ENCODE data around the gene PRKG1. TPM values are rescaled to one million over a fixed set of nuclear protein-coding genes. Genes with fewer than 3 reads are reported as not detected.

The PRKG1 gene
- total and polyA plus RNA-seq, 2 of the 4 experiments (the other 2 are of a cell fraction), result 3.5 to 18.3 TPM

- no peak overlapping the region for H4K5ac ChIP-seq (ENCODE audit: low read depth, low read length)
- dilution Hi-C loops (cut with HindIII; ENCODE audit: low sequenced_read_pairs, unreplicated experiment) (no loop called here), intact Hi-C loops (cut with micrococcal nuclease) (no loop called here), in situ Hi-C loops (cut with MboI; ENCODE audit: low sequenced_read_pairs) (no loop called here)
- no peak for ATAC-seq (ENCODE audit: low read depth)
- H3K18ac ChIP-seq (ENCODE audit: low read depth, low read length), result no peak overlapping the region
- no peak overlapping the region for H3K56ac ChIP-seq (ENCODE audit: extremely low read depth, insufficient read depth, low read length)
- no peak overlapping the region for H2BK5ac ChIP-seq (ENCODE audit: low read depth, low read length, poor library complexity, severe bottlenecking)
- no peak overlapping the region for H2BK15ac ChIP-seq (ENCODE audit: low read depth, low read length)
- H4K8ac ChIP-seq (ENCODE audit: low read depth in 2 of 2, low read length in 2 of 2), result no peak overlapping the region
- H3K9me3 ChIP-seq (ENCODE audit: control insufficient read depth, insufficient read depth, low read length), result no peaks in the 10 kb centered on the region
- no peak overlapping the region for H3K4ac ChIP-seq (ENCODE audit: low read depth, low read length)
- ChIA-PET CTCF (no interaction called here), POLR2A (ENCODE audit: unreplicated experiment) (no interaction called here)
- H2AK9ac ChIP-seq (replicated peaks; ENCODE audit: low read depth, low read length, poor library complexity), result no peak overlapping the region
- H4K20me1 ChIP-seq (ENCODE audit: insufficient read depth, low read length), result peaks cover 11% of the 10 kb centered on the region; the same call in 1 of the 2 replicates
- no peaks in the 10 kb centered on the region for H3K36me3 ChIP-seq (ENCODE audit: control insufficient read depth, insufficient read depth, low read length)
- H2AK5ac ChIP-seq (ENCODE audit: low read depth, low read length), result no peak overlapping the region
- no CpG with 5 or more reads among the region's 3 CpGs for WGBS, 2 experiments (ENCODE audit: extremely low coverage in 2 of 2, insufficient read length in 1 of 2)
- no peak overlapping the region for H3K4me3 ChIP-seq (ENCODE audit: insufficient read depth, low read depth, low read length)
- H3K14ac ChIP-seq (replicated peaks; ENCODE audit: low read depth, low read length), result no peak overlapping the region
- no peak for DNase-seq
- H3K27ac ChIP-seq (ENCODE audit: insufficient read depth, low read length), result no peak overlapping the region
- TF ChIP-seq SMC3 (IDR thresholded peaks at IDR 0.05; ENCODE audit: low read depth, low read length), result no peak
- H3K4me1 ChIP-seq (ENCODE audit: control insufficient read depth, insufficient read depth, low read length), result no peaks in the 10 kb centered on the region
- peaks cover 6 to 12% of the 10 kb centered on the region in 2 experiments; a peak in 2 of 4 replicates for H3K79me1 ChIP-seq (ENCODE audit: low read depth in 1 of 2, low read length in 2 of 2)
- no peak overlapping the region for H2BK20ac ChIP-seq (ENCODE audit: low read depth, low read length)
- H3K23ac ChIP-seq (ENCODE audit: low read depth, low read length), result no peak overlapping the region
- H3K4me2 ChIP-seq (ENCODE audit: low read depth, low read length), result no peak overlapping the region
- H2BK120ac ChIP-seq (ENCODE audit: low read depth, low read length), result no peak overlapping the region
- no TSS peak for BruUV-seq (replicated peaks)
- no peak overlapping the region for H4K91ac ChIP-seq (ENCODE audit: insufficient read depth, low read depth, low read length)
- H2AFZ ChIP-seq (replicated peaks; ENCODE audit: low read length, poor library complexity), result no peak overlapping the region
- peaks cover 8% of the 10 kb centered on the region for H3K9me1 ChIP-seq (ENCODE audit: insufficient read depth, low read length)
- H3K9ac ChIP-seq (ENCODE audit: low read depth, low read length), result no peak overlapping the region
- no peaks in the 10 kb centered on the region for H3K27me3 ChIP-seq (ENCODE audit: control insufficient read depth, insufficient read depth, low read length)
Observed at GRCh38 chr10:51615764-51616298, 541.5 kb downstream of the PRKG1 start.
